ENCODE results near the gene PFN4. TPM values are rescaled to one million over a fixed set of nuclear protein-coding genes. Genes with fewer than 3 reads are reported as not detected.

Gene PFN4
- total RNA-seq, 1 experiment from 2014 or later, result not detected

DNA sequence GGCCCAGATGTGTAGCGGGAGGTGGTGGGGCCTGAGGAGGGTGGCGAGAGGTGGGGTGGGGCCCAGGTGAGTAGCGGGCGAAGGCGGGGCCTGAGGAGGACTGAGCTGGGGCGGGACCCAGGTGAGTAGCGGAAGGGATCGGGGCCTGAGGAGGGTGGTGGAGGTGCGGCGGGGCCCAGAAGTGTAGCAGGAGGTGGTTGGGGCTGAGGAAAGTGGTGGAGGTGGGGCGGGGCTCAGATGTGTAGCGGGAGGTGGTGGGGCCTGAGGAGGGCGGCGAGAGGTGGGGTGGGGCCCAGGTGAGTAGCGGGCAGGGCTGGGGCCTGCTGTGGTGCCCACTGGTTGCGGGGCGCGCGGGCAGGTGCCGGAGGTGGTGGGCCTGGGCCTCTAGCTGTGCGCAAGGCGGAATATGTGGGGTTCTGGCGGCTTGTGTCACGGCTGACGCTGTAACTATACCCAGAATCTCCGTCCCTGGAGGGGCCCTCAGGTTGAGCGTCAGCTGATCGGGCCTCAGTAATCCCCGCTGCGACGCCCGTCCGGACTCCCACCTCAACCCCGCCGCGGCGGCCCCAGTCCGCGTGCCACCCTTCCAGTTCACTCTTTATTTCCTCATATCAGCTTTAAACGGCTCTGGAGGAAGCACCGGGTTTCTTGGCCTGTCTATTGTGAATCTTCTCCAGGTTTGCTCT, 46.1 kb downstream of the PFN4 start:
- Histone ChIP-seq H3K9me2 (ENCODE audit: insufficient read depth) (no peaks in the 10 kb centered on the region), H3K9me3 (ENCODE audit: control insufficient read depth in 1 of 2, insufficient read depth in 1 of 2, low read depth in 1 of 2, low read length in 2 of 2) (no peaks in the 10 kb centered on the region), H4K20me1 (ENCODE audit: insufficient read depth) (no peaks in the 10 kb centered on the region), H3K27me3 (ENCODE audit: insufficient read depth, low read length) (no peaks in the 10 kb centered on the region), H3K27ac (ENCODE audit: low read depth, low read length) (peak overlapping the region; percentile 81), H3K9ac (ENCODE audit: low read length) (peak overlapping the region; percentile 74), H3K36me3 (ENCODE audit: control insufficient read depth in 1 of 2, insufficient read depth in 2 of 2, low read length in 2 of 2) (peaks cover 18 to 20% of the 10 kb centered on the region in 2 experiments; a peak in 3 of 4 replicates), H3K4me3 (replicated peaks in 1 of 2; ENCODE audit: low read depth in 1 of 2, low read length in 2 of 2) (peak overlapping the region; percentile 64 to 77), H3K79me2 (ENCODE audit: insufficient read depth, low read length) (peaks cover 41% of the 10 kb centered on the region), H2AFZ (ENCODE audit: low read depth, low read length, poor library complexity, severe bottlenecking) (no peak overlapping the region), H3K4me2 (ENCODE audit: low read length) (peak overlapping the region; percentile 83), H3K4me1 (ENCODE audit: control insufficient read depth in 1 of 2, insufficient read depth in 2 of 2, low read length in 2 of 2) (peaks cover 4 to 15% of the 10 kb centered on the region in 2 experiments; a peak in 3 of 4 replicates)
- intact Hi-C loops (cut with micrococcal nuclease), result loop anchor here (1.0 to 5.0 kb wide), 3 partner anchors 7 to 135 kb away; partner anchors contain the start of genes TP53I3 and UBXN2A
- ChIA-PET CTCF (interaction anchor here (1.0 to 1.7 kb wide), 4 partner anchors 8 to 252 kb away, joined by 3 to 10 read pairs (median 8); partner anchors contain the start of genes ATAD2B and TP53I3), RAD21 (ENCODE audit: low non-redundant PET in 1 of 2, low total read pairs in 2 of 2, uncharacterized antibody in 2 of 2, unreplicated experiment in 2 of 2) (interaction anchor here (0.6 to 1.6 kb wide), 4 partner anchors 30 to 253 kb away, joined by 3 to 6 read pairs (median 4); partner anchors contain the start of genes ATAD2B (in 1 of the 2) and WDCP (in 1 of the 2)), POLR2A (interaction anchor here (0.7 to 2.9 kb wide), 11 partner anchors 7 to 150 kb away, joined by 3 to 32 read pairs (median 4); partner anchors contain the start of genes ATAD2B, FKBP1B, TP53I3 and WDCP)
- no peak for TF ChIP-seq JUND (IDR thresholded peaks at IDR 0.05)
- peak; percentile 19 for TF ChIP-seq YY1 (IDR thresholded peaks at IDR 0.05; ENCODE audit: extremely low read depth, insufficient replicate concordance, low read depth, low read length)
- TF ChIP-seq, protein P1, sequence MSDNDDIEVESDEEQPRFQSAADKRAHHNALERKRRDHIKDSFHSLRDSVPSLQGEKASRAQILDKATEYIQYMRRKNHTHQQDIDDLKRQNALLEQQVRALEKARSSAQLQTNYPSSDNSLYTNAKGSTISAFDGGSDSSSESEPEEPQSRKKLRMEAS (IDR thresholded peaks at IDR 0.05), result no peak
- peak; percentile 75 for TF ChIP-seq ZFX (IDR thresholded peaks at IDR 0.05)
- TF ChIP-seq CBX3 (IDR thresholded peaks at IDR 0.05; ENCODE audit: low read depth), result no peak
- TF ChIP-seq POLR2AphosphoS5 (IDR thresholded peaks at IDR 0.05; ENCODE audit: low read depth, low read length), result peak; percentile 89
- peak; percentile 36 for TF ChIP-seq POLR2A (IDR thresholded peaks at IDR 0.05; ENCODE audit: borderline replicate concordance, extremely low read depth, insufficient read depth, insufficient read length)
- TF ChIP-seq, protein P2, sequence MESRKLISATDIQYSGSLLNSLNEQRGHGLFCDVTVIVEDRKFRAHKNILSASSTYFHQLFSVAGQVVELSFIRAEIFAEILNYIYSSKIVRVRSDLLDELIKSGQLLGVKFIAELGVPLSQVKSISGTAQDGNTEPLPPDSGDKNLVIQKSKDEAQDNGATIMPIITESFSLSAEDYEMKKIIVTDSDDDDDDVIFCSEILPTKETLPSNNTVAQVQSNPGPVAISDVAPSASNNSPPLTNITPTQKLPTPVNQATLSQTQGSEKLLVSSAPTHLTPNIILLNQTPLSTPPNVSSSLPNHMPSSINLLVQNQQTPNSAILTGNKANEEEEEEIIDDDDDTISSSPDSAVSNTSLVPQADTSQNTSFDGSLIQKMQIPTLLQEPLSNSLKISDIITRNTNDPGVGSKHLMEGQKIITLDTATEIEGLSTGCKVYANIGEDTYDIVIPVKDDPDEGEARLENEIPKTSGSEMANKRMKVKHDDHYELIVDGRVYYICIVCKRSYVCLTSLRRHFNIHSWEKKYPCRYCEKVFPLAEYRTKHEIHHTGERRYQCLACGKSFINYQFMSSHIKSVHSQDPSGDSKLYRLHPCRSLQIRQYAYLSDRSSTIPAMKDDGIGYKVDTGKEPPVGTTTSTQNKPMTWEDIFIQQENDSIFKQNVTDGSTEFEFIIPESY (IDR thresholded peaks at IDR 0.05; ENCODE audit: extremely low read depth, insufficient replicate concordance, low read length), result peak; percentile 57
- no peak for DNase-seq (ENCODE audit: low read depth, low spot score)
- peak; percentile 2 for ATAC-seq
- TSS peak; percentile 63 for BruUV-seq (replicated peaks)

Measured in HCT116 (cell line).